ENCODE results near the gene KIRREL1. TPM values are rescaled to one million over a fixed set of nuclear protein-coding genes. Genes with fewer than 3 reads are reported as not detected.

KIRREL1 gene
- total RNA-seq, 1 donor, result 174 TPM

DNA sequence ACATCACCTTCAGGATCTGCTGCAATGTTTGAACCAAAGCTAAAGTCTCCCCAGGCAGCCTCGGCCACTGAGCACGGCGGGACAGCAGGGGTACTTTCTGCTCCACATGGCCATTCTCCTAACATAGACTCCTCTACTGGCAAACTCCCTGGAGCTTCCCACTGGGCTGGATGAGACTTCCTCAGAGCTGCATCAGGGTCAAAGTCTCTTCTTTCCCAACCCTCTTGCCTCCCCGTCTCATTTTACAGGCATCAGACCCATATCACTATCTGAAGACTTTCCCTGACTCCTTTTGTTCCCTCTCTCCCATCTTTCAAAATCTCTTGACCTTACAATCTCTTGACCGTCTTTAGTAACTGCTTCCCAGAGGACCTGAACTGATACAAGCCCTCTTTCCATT is 42.2 kb upstream of the KIRREL1 start:
- H3K4me1 ChIP-seq (ENCODE audit: insufficient read depth, low read length), result no peaks in the 10 kb centered on the region
- no peak overlapping the region for H3K27ac ChIP-seq (ENCODE audit: low read depth, low read length)
- no peak for DNase-seq (ENCODE audit: insufficient read length, low spot score, missing footprints)
- H3K79me2 ChIP-seq (ENCODE audit: insufficient read depth, low read length), result no peaks in the 10 kb centered on the region
- no peak overlapping the region for H3K4me3 ChIP-seq (ENCODE audit: insufficient read depth, low read length)
- H4K20me1 ChIP-seq (ENCODE audit: insufficient read depth, low read length), result no peaks in the 10 kb centered on the region
- H3K27me3 ChIP-seq (ENCODE audit: insufficient read depth, low read length), result peaks cover 12% of the 10 kb centered on the region
- no peaks in the 10 kb centered on the region for H3K9me3 ChIP-seq (ENCODE audit: low read depth, low read length)
- no peaks in the 10 kb centered on the region for H3K36me3 ChIP-seq (ENCODE audit: insufficient read depth, low read length)
- TF ChIP-seq, protein P1, sequence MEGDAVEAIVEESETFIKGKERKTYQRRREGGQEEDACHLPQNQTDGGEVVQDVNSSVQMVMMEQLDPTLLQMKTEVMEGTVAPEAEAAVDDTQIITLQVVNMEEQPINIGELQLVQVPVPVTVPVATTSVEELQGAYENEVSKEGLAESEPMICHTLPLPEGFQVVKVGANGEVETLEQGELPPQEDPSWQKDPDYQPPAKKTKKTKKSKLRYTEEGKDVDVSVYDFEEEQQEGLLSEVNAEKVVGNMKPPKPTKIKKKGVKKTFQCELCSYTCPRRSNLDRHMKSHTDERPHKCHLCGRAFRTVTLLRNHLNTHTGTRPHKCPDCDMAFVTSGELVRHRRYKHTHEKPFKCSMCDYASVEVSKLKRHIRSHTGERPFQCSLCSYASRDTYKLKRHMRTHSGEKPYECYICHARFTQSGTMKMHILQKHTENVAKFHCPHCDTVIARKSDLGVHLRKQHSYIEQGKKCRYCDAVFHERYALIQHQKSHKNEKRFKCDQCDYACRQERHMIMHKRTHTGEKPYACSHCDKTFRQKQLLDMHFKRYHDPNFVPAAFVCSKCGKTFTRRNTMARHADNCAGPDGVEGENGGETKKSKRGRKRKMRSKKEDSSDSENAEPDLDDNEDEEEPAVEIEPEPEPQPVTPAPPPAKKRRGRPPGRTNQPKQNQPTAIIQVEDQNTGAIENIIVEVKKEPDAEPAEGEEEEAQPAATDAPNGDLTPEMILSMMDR (IDR thresholded peaks at IDR 0.05; ENCODE audit: extremely low read depth, low read depth, low read length), result no peak
- no peak overlapping the region for H3K4me2 ChIP-seq (ENCODE audit: insufficient read depth, low read length)
- no peak overlapping the region for H2AFZ ChIP-seq (ENCODE audit: low read length)

DNA sequence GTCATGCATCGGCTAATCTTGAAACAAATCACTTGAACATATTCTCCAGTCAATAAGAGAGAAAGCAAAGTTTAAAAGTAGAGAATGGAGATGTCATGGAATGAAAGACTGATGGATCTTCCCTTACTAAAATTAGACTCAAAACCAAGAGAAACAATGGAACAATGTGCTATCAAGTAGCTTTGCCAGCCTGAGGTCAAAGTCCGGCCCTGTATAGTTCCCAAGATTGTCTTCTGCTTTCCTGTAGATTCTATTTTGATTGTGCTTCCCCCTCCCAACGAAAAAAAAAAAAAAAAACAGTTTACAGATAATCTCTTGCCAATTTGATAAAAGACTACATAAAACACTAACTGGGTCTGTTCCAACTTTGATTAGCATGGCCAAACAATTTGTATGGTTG is 40.8 kb upstream of the KIRREL1 start:
- H3K79me2 ChIP-seq (ENCODE audit: insufficient read depth, low read length), result no peaks in the 10 kb centered on the region
- H3K36me3 ChIP-seq (ENCODE audit: insufficient read depth, low read length), result no peaks in the 10 kb centered on the region
- H3K9me3 ChIP-seq (ENCODE audit: low read depth, low read length), result no peaks in the 10 kb centered on the region
- H3K4me3 ChIP-seq (ENCODE audit: insufficient read depth, low read length), result no peak overlapping the region
- H3K27ac ChIP-seq (ENCODE audit: low read depth, low read length), result no peak overlapping the region
- no peaks in the 10 kb centered on the region for H4K20me1 ChIP-seq (ENCODE audit: insufficient read depth, low read length)
- no peaks in the 10 kb centered on the region for H3K4me1 ChIP-seq (ENCODE audit: insufficient read depth, low read length)
- H3K27me3 ChIP-seq (ENCODE audit: insufficient read depth, low read length), result peaks cover 23% of the 10 kb centered on the region
- H3K4me2 ChIP-seq (ENCODE audit: insufficient read depth, low read length), result no peak overlapping the region
- DNase-seq (ENCODE audit: insufficient read length, low spot score, missing footprints), result peak; percentile 8
- no peak overlapping the region for H2AFZ ChIP-seq (ENCODE audit: low read length)
- TF ChIP-seq, protein P1 (IDR thresholded peaks at IDR 0.05; ENCODE audit: extremely low read depth, low read depth, low read length), result no peak

DNA sequence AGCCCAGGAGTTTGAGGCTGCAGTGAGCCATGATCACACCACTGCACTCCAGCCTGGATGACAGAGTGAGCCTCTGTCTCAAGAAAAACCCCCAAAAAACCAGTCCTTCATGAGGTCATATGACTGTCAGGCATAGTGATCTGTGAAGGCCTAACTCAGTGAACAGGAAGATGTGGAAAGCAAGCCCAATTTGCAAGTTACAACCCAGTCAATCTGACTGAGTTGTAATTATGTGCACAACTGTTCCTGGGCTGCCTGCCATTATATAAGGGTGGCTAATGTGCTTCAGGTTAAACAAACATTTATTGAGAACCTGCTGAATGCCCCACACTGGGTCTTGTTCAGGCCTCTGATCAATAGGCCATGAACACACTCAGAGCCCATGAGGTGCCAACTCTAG is 38.2 kb upstream of the KIRREL1 start:
- no peaks in the 10 kb centered on the region for H3K4me1 ChIP-seq (ENCODE audit: insufficient read depth, low read length)
- no peak overlapping the region for H3K27ac ChIP-seq (ENCODE audit: low read depth, low read length)
- no peaks in the 10 kb centered on the region for H4K20me1 ChIP-seq (ENCODE audit: insufficient read depth, low read length)
- no peaks in the 10 kb centered on the region for H3K9me3 ChIP-seq (ENCODE audit: low read depth, low read length)
- H3K27me3 ChIP-seq (ENCODE audit: insufficient read depth, low read length), result peaks cover 36% of the 10 kb centered on the region
- no peak for DNase-seq (ENCODE audit: insufficient read length, low spot score, missing footprints)
- no peak overlapping the region for H3K4me2 ChIP-seq (ENCODE audit: insufficient read depth, low read length)
- no peak overlapping the region for H2AFZ ChIP-seq (ENCODE audit: low read length)
- no peaks in the 10 kb centered on the region for H3K79me2 ChIP-seq (ENCODE audit: insufficient read depth, low read length)
- no peak overlapping the region for H3K4me3 ChIP-seq (ENCODE audit: insufficient read depth, low read length)
- TF ChIP-seq, protein P1 (IDR thresholded peaks at IDR 0.05; ENCODE audit: extremely low read depth, low read depth, low read length), result no peak
- no peaks in the 10 kb centered on the region for H3K36me3 ChIP-seq (ENCODE audit: insufficient read depth, low read length)

DNA sequence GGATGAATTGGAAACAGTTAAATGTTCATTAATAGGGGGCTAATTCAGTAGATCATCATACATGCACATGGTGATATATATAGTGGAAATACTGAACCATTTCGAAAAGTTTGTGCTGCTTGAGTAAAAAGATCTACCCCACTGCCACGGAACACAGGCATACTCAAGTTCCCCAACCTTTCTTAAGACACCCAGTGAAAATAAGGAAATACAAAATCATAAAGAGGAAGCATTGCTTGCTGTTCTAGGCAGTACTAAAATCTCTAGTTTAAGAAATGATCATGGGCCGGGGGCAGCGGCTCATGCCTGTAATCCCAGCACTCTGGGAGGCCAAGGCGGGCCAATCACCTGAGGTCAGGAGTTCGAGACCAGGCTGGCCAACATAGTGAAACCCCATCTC is 37.6 kb upstream of the KIRREL1 start:
- Histone ChIP-seq H3K4me1 (ENCODE audit: insufficient read depth, low read length) (no peaks in the 10 kb centered on the region), H3K4me3 (ENCODE audit: insufficient read depth, low read length) (no peak overlapping the region), H3K27ac (ENCODE audit: low read depth, low read length) (no peak overlapping the region), H4K20me1 (ENCODE audit: insufficient read depth, low read length) (no peaks in the 10 kb centered on the region), H3K79me2 (ENCODE audit: insufficient read depth, low read length) (no peaks in the 10 kb centered on the region), H3K36me3 (ENCODE audit: insufficient read depth, low read length) (no peaks in the 10 kb centered on the region), H3K27me3 (ENCODE audit: insufficient read depth, low read length) (peaks cover 38% of the 10 kb centered on the region), H3K9me3 (ENCODE audit: low read depth, low read length) (no peaks in the 10 kb centered on the region), H3K4me2 (ENCODE audit: insufficient read depth, low read length) (no peak overlapping the region), H2AFZ (ENCODE audit: low read length) (no peak overlapping the region)
- DNase-seq (ENCODE audit: insufficient read length, low spot score, missing footprints), result no peak
- TF ChIP-seq, protein P1 (IDR thresholded peaks at IDR 0.05; ENCODE audit: extremely low read depth, low read depth, low read length), result no peak
